Loucy (cell line): Measurements from ENCODE around the gene SLC36A2.
"Not testable (repeated sequence)": the region's sequence is repeated elsewhere in the genome, so short reads cannot be mapped to it uniquely, and the experiment has no call there.

Source experiments
- H2AFZ ChIP-seq: fragments of 200-600 bp; sonication (generic); 2 replicates; pipeline ENCODE4 v1.6.0; 2016; ENCODE audit warnings: antibody characterized with exemption, mild to moderate bottlenecking, low read length, moderate library complexity
- H3F3A ChIP-seq: fragments of 200-600 bp; 2 replicates; pipeline ENCODE4 v1.6.0; 2016; ENCODE audit warnings: antibody characterized with exemption, low read depth, mild to moderate bottlenecking
- H3K27me3 ChIP-seq: fragments of 200-600 bp; sonication (generic); 2 replicates; pipeline ENCODE4 v1.6.1; 2014; ENCODE audit warnings: low read length, mild to moderate bottlenecking; ENCODE audit not compliant: insufficient read depth, poor library complexity, severe bottlenecking
- H3K36me3 ChIP-seq: fragments of 200-600 bp; sonication (generic); 2 replicates; pipeline ENCODE4 v1.6.1; 2016; ENCODE audit warnings: low read length; ENCODE audit not compliant: insufficient read depth
- H3K4me1 ChIP-seq: fragments of 200-600 bp; sonication (generic); 2 replicates; pipeline ENCODE4 v1.5.1; 2014; ENCODE audit warnings: low read length, mild to moderate bottlenecking; ENCODE audit not compliant: insufficient read depth, poor library complexity, severe bottlenecking
- H3K4me2 ChIP-seq: fragments of 200-600 bp; sonication (generic); 2 replicates; pipeline ENCODE4 v1.6.0; 2014; ENCODE audit warnings: antibody characterized with exemption, low read length, low read depth, mild to moderate bottlenecking; ENCODE audit not compliant: poor library complexity, severe bottlenecking
- H3K4me3 ChIP-seq: fragments of 200-600 bp; sonication (generic); 2 replicates; pipeline ENCODE4 v1.5.1; 2014; ENCODE audit warnings: low read length, mild to moderate bottlenecking, mixed read lengths; ENCODE audit not compliant: poor library complexity, severe bottlenecking
- H3K79me2 ChIP-seq: fragments of 200-600 bp; sonication (generic); 2 replicates; pipeline ENCODE4 v1.6.1; 2014; ENCODE audit warnings: low read length; ENCODE audit not compliant: insufficient read depth
- H3K9ac ChIP-seq: fragments of 200-600 bp; sonication (generic); 2 replicates; pipeline ENCODE4 v1.6.0; 2014; ENCODE audit warnings: mild to moderate bottlenecking, low read depth, low read length, moderate library complexity; ENCODE audit not compliant: poor library complexity, severe bottlenecking
- H3K9me2 ChIP-seq: fragments of 200-600 bp; sonication (generic); replicated peaks from 2 replicates; pipeline ENCODE4 v1.6.1; 2016; ENCODE audit warnings: low read depth, low read length, mixed read lengths
- H3K9me3 ChIP-seq: fragments of 200-600 bp; sonication (generic); 2 replicates; pipeline ENCODE4 v1.6.1; 2014; ENCODE audit warnings: mild to moderate bottlenecking, antibody characterized with exemption, low read length, low read depth; ENCODE audit not compliant: insufficient read depth
- H4K20me1 ChIP-seq: fragments of 200-600 bp; sonication (generic); 2 replicates; pipeline ENCODE4 v1.6.0; 2014; ENCODE audit warnings: antibody characterized with exemption, low read length, mild to moderate bottlenecking; ENCODE audit not compliant: insufficient read depth, poor library complexity, severe bottlenecking
- CTCF ChIP-seq: fragments of 200-600 bp; sonication (generic); conservative IDR thresholded peaks from 2 replicates; pipeline ENCODE4 v1.5.1; 2014; ENCODE audit warnings: mild to moderate bottlenecking, antibody characterized with exemption, low read length
- EZH2phosphoT487 ChIP-seq: fragments of 200-600 bp; IDR thresholded peaks from 2 replicates; pipeline ENCODE4 v1.6.1; 2018; ENCODE audit warnings: antibody characterized with exemption, mild to moderate bottlenecking, moderate library complexity, borderline replicate concordance

Gene SLC36A2

GRCh38 chr5:151310932-151311331 is 36.4 kb downstream of the SLC36A2 start:
- no peak overlapping the region for H3K4me2 ChIP-seq
- no peaks in the 10 kb centered on the region for H4K20me1 ChIP-seq
- no peak overlapping the region for H3K9ac ChIP-seq
- TF ChIP-seq EZH2phosphoT487, result no peak
- TF ChIP-seq CTCF, result no peak
- H3K4me3 ChIP-seq, result no peak overlapping the region
- no peak overlapping the region for H2AFZ ChIP-seq
- H3K9me2 ChIP-seq, result no peaks in the 10 kb centered on the region
- H3K27me3 ChIP-seq, result no peaks in the 10 kb centered on the region
- no peaks in the 10 kb centered on the region for H3K4me1 ChIP-seq
- no peaks in the 10 kb centered on the region for H3K36me3 ChIP-seq
- no peaks in the 10 kb centered on the region for H3K79me2 ChIP-seq
- H3K9me3 ChIP-seq, result 0 out of 2 replicates have a peak, but pooled peaks cover 9% of the 10 kb centered on the region
- H3F3A ChIP-seq, result no peaks in the 10 kb centered on the region

GRCh38 chr5:151309821-151310220 is 37.5 kb downstream of the SLC36A2 start:
- H3K4me2 ChIP-seq, H3K36me3 ChIP-seq, H3K4me1 ChIP-seq, H3K9me2 ChIP-seq, H3F3A ChIP-seq, H3K27me3 ChIP-seq, H3K79me2 ChIP-seq, H3K9ac ChIP-seq, H3K4me3 ChIP-seq, H3K9me3 ChIP-seq, H2AFZ ChIP-seq, H4K20me1 ChIP-seq: not testable (repeated sequence)

GRCh38 chr5:151309266-151309665 is 38.1 kb downstream of the SLC36A2 start:
- H3K9ac ChIP-seq, H3K27me3 ChIP-seq, H3K9me3 ChIP-seq, H3K9me2 ChIP-seq, H3K4me3 ChIP-seq, H3K79me2 ChIP-seq, H2AFZ ChIP-seq, H3F3A ChIP-seq, H3K4me1 ChIP-seq, H4K20me1 ChIP-seq, H3K4me2 ChIP-seq, H3K36me3 ChIP-seq: not testable (repeated sequence)

GRCh38 chr5:151303666-151304065 is 43.7 kb downstream of the SLC36A2 start, which contains the start of gene SLC36A3:
SLC36A3 (minus strand) TSS chr5:151303766; CDS start chr5:151303354, 412 bp downstream.
- no peak within 1 kb of the TSS for H3K4me2 ChIP-seq

More at GRCh38 chr5:151303666-151304065, 43.7 kb downstream of the SLC36A2 start, which contains the start of gene SLC36A3:
- Histone ChIP-seq H2AFZ (no peak within 1 kb of the TSS), H4K20me1 (no peaks in the 10 kb centered on the region), H3K9me3 (no peaks in the 10 kb centered on the region), H3K4me1 (no peaks in the 10 kb centered on the region), H3K79me2 (no peaks in the 10 kb centered on the region), H3K27me3 (no peaks in the 10 kb centered on the region), H3K36me3 (no peaks in the 10 kb centered on the region), H3K9me2 (no peaks in the 10 kb centered on the region), H3K9ac (no peak within 1 kb of the TSS), H3K4me3 (no peak within 1 kb of the TSS), H3F3A (no peaks in the 10 kb centered on the region)
- no peak for TF ChIP-seq CTCF
- TF ChIP-seq EZH2phosphoT487, result no peak
